Activated naive CD4-positive, alpha-beta T cell treated with anti-CD3 and anti-CD28 coated beads, Interleukin-2, amount 50 U/mL, for 16 hours (primary cell): Measurements from ENCODE around the gene TLE1.

ENCODE experiments used
- DNase-seq: peaks from one replicate; pipeline ENCODE4 v3.0.0-alpha.2; 2020

The TLE1 gene

GRCh38 chr9:81540142-81540710 lies 149.1 kb downstream of the TLE1 start:
- DNase-seq, result no peak

DNA sequence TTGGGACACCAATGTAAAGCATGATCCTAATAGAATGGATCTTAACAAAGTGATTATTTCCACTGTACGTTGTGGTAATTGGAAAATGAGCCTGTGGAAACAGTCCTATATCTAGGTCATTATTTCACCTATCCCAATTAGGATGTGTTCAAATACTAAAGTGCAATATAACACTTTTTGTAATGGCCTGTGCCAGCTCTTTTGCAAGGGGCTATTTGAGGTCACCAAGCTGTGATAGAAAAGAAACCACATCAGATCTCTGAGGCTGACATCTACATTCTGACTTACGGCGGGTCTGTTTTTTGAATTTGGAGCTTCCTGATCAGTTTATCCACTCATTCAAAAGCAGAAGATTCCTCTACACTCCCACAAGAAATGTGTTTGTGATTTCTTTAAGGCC lies 150.0 kb downstream of the TLE1 start:
- no peak for DNase-seq

- DNase-seq, result no peak
These were observed 150.5 kb downstream of the TLE1 start for GRCh38 chr9:81538890-81539289.

DNA sequence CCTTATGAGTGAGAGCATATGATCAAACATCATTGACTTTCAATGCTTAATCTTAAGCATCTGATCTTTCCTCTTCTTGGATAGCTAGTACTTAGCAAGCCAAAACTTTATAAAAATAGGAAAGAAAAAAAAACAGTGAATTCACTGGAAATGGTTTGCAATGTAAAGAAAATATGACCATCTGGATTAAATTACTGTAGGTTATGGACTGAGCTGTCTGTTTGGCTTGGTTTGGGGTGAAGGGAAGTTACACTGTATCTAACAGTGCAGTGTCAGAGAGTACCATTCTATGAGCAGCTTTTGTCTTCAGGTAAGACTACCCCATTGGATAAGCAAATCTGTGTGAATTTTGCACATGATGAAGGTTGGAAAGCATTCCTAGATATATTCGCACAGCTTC lies 151.4 kb downstream of the TLE1 start:
- no peak for DNase-seq

DNA sequence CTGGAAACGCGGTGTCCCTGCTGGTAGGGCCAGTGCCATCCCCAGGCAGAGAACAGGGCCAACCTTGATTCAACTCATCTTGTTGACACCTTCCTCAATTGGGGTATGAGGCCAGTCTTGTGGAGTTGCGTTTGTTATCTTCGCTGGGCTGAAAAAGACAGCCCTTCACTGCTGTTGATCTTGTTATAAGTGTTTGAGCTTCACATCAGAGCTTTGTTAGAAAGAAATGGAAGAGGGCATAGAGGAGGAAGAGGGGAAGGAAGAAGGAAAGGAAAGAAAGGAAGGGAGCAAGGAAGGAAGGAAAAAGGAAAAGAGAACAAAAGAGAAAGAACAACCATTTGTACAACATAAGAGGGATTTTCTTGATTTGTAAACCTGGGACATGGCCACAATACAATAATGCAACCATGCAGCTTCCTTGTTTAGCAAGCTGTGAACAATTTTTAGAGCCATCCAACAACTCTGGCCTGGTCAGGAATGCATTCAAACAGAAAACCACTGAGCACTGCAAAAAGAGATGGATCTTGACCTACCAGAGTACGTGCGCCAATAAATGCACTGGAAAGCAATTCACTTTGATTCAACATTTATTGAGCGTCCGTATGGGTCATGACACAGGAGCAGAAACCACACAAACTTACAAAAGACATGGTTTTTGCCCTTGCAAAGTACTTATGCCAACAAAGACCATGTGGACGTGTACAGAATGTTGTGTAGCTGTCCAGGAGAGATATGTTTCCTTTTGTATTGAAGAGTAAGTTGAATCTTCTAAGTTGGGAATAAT lies 152.9 kb downstream of the TLE1 start:
- DNase-seq, result no peak

GRCh38 chr9:81535542-81536241 lies 153.7 kb downstream of the TLE1 start:
- DNase-seq, result no peak

GRCh38 chr9:81534138-81534875 lies 155.0 kb downstream of the TLE1 start:
- DNase-seq, result no peak
